Measurements from ENCODE around the gene AXIN1. TPM values are rescaled to one million over a fixed set of nuclear protein-coding genes. Genes with fewer than 3 reads are reported as not detected.

The AXIN1 gene
- total RNA-seq, 2 donors from 2014 or later = 31.2 to 35.2 TPM

- Histone ChIP-seq H3K27ac (no peak overlapping the region), H3K4me1 (replicated peaks) (no peaks in the 10 kb centered on the region), H3K9me3 (no peaks in the 10 kb centered on the region), H3K4me3 (no peak overlapping the region), H3K36me3 (no peaks in the 10 kb centered on the region), H3K27me3 (replicated peaks; ENCODE audit: insufficient read depth) (no peaks in the 10 kb centered on the region)
- intact Hi-C loops (cut with DNase I) = no loop called here
- TF ChIP-seq CTCF (IDR thresholded peaks at IDR 0.05) = no peak
- TF ChIP-seq POLR2A (IDR thresholded peaks at IDR 0.05) = no peak
- TF ChIP-seq POLR2AphosphoS5 (IDR thresholded peaks at IDR 0.05) = no peak
- DNase-seq (ENCODE audit: low spot score) = no peak
- 96% methylated on average over 10 of the region's 13 CpGs for WGBS
Observed at GRCh38 chr16:301950-302349, 50.6 kb downstream of the AXIN1 start.

- TF ChIP-seq POLR2A (IDR thresholded peaks at IDR 0.05) = no peak
- TF ChIP-seq POLR2AphosphoS5 (IDR thresholded peaks at IDR 0.05) = no peak
- TF ChIP-seq CTCF (IDR thresholded peaks at IDR 0.05) = no peak
- Histone ChIP-seq H3K27me3 (replicated peaks; ENCODE audit: insufficient read depth) (no peaks in the 10 kb centered on the region), H3K4me1 (replicated peaks) (no peaks in the 10 kb centered on the region), H3K4me3 (no peak overlapping the region), H3K9me3 (no peaks in the 10 kb centered on the region), H3K27ac (no peak overlapping the region), H3K36me3 (no peaks in the 10 kb centered on the region)
- DNase-seq (ENCODE audit: low spot score) = no peak
- 91% methylated on average over 6 of the region's 6 CpGs for WGBS
- intact Hi-C loops (cut with DNase I) = no loop called here
Observed at GRCh38 chr16:301235-301634, 51.3 kb downstream of the AXIN1 start.

- Histone ChIP-seq H3K27me3 (replicated peaks; ENCODE audit: insufficient read depth) (no peaks in the 10 kb centered on the region), H3K36me3 (no peaks in the 10 kb centered on the region), H3K27ac (no peak overlapping the region), H3K4me1 (replicated peaks) (no peaks in the 10 kb centered on the region), H3K9me3 (no peaks in the 10 kb centered on the region), H3K4me3 (no peak overlapping the region)
- TF ChIP-seq POLR2A (IDR thresholded peaks at IDR 0.05) (no peak), CTCF (IDR thresholded peaks at IDR 0.05) (no peak), POLR2AphosphoS5 (IDR thresholded peaks at IDR 0.05) (no peak)
- intact Hi-C loops (cut with DNase I) = no loop called here
- WGBS = 93% methylated on average over 26 of the region's 32 CpGs
- no peak for DNase-seq (ENCODE audit: low spot score)
Observed at GRCh38 chr16:297832-298231, 54.7 kb downstream of the AXIN1 start.

- H3K9me3 ChIP-seq = no peaks in the 10 kb centered on the region
- no peak overlapping the region for H3K27ac ChIP-seq
- TF ChIP-seq POLR2AphosphoS5 (IDR thresholded peaks at IDR 0.05) = no peak
- no peak for TF ChIP-seq POLR2A (IDR thresholded peaks at IDR 0.05)
- TF ChIP-seq CTCF (IDR thresholded peaks at IDR 0.05) = no peak
- no peaks in the 10 kb centered on the region for H3K36me3 ChIP-seq
- no peaks in the 10 kb centered on the region for H3K27me3 ChIP-seq (replicated peaks; ENCODE audit: insufficient read depth)
- WGBS = 84% methylated on average over 37 of the region's 37 CpGs
- no peak for DNase-seq (ENCODE audit: low spot score)
- H3K4me1 ChIP-seq (replicated peaks) = no peaks in the 10 kb centered on the region
- intact Hi-C loops (cut with DNase I) = no loop called here
- H3K4me3 ChIP-seq = no peak overlapping the region
Observed at GRCh38 chr16:296806-297510, 55.6 kb downstream of the AXIN1 start.

- DNase-seq (ENCODE audit: low spot score) = no peak
- intact Hi-C loops (cut with DNase I) = no loop called here
- 95% methylated on average over 7 of the region's 14 CpGs for WGBS
- no peaks in the 10 kb centered on the region for H3K4me1 ChIP-seq (replicated peaks)
- no peak overlapping the region for H3K4me3 ChIP-seq
- TF ChIP-seq POLR2AphosphoS5 (IDR thresholded peaks at IDR 0.05) = no peak
- H3K9me3 ChIP-seq = no peaks in the 10 kb centered on the region
- H3K27me3 ChIP-seq (replicated peaks; ENCODE audit: insufficient read depth) = no peaks in the 10 kb centered on the region
- no peak overlapping the region for H3K27ac ChIP-seq
- H3K36me3 ChIP-seq = no peaks in the 10 kb centered on the region
Observed at GRCh38 chr16:296276-296675, 56.2 kb downstream of the AXIN1 start.

All from prostate gland (tissue), 2 donors.